Measurements from ENCODE around the gene CREB5.

The CREB5 gene

DNA sequence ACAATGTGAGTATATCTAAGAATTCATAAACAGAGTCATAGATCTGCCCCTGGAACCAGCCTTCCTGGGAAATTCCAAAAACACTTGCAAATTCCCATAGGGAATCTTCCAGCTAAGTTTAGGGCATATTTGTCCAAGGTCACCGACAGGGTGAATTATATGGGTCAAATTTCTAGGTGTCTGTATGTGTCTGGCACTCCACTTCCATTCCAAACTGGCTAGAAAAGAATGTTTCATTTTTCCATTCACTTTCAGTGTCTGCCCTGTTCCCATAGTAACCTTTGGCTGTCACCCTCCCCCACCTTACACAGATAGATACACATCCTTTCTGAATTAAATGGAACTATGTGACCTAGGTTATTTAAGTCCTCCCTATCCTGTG is 230.9 kb downstream of the CREB5 start:
- no peak for DNase-seq (ENCODE audit: low read depth in 2 of 2)

DNA sequence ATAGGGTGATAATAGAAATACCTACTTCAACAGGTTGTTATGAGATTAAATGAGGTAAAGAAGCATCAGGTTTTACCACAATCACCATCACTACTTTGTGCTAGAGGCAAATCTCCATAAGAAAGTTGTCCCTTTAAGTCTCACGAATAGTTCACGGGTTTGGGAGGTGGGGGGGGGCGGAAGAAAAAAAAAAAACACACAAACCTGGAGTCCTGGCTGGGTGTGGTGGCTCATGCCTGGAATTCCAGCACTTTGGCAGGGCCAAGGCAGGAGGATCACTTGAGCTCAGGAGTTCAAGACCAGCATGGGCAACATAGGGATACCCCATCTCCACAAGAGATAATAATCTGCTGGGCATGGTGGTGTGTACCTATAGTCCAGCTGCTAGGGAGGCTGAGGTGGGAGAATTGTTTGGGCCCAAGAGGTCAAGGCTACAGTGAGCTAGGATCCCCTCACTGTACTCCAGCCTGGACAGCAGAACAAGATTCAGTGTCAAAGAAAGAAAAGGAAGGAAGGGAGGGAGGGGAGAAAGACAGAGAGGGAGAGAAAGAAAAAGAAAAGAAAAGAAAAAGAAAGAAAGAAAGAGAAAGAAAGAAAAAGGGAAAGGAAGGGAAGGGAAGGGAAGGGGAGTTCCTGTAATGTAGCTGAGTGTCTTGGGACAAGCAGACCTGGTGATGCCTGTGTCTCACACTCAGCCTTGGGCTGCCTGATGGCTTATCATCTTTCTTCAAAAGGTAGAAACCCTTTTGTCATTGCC is 231.4 kb downstream of the CREB5 start:
- no peak for DNase-seq (ENCODE audit: low read depth in 2 of 2)

DNA sequence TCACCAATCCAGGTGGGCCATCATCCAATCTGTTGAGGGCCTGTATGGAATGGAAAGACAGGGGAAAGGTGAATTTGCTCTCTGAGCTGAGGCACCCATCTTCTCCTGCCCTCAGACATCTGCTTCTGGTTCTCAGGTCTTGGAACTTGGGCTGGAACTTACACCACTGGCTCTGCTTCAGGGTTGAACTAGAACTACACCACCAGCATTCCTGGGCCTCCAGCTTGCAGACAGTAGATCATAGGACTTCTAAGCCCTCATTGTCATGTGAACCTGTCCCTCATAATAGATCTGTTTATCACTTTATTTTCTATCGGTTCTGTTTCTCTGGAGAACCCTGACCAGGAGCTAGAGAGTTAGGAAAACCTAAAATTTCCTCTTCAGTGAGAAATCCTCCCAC is 233.5 kb downstream of the CREB5 start:
- no peak for DNase-seq (ENCODE audit: low read depth in 2 of 2)

DNA sequence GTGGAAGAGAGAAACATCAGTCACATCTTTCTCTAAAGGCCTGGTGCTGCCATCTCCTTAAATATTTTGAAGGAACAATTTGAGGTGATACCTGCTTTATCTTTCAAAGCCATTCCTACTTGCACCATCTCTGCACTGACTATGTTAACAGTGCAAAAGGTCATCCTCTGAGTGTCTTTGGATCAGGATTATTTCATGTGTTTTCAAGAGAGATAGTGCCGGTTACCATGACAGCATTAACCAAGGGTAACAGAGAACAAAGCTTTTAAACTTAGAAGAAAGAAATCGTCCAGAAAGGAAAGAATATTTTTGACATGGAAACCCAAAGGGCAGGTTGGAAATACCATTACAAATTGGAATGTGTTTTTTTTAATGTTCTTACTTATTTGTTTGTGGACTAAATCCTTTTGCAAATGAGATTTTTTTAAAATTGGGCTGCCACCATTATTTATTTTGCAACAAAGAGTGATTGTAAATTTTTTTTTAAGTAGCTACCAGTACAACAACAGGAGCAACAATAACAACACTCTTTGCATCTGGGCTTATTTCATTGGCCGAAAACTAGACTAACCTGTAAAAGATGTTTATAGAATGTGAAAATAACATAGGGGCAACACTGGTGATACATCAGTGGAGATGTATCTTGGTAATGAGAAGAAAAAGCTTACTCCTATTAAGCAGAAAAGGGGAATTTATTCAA is 234.2 kb downstream of the CREB5 start:
- no peak for DNase-seq (ENCODE audit: low read depth in 2 of 2)

DNA sequence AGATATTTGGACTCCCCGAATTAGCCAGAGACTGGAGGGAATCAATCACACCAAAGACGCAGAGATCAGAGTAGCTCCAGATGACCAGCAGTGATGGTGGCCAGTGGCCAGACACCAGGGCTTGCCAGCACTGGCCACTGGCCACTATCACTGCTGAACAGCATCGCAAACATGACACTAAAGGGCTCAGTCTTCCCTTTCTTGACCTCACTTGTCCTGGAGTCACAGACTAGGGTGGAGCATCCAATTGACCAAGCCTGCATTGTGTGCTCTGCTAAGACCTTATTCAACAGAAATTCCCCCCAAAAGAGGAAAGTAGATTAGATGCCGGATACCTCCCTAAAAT is 234.7 kb downstream of the CREB5 start:
- DNase-seq (ENCODE audit: low read depth in 2 of 2): no peak

DNA sequence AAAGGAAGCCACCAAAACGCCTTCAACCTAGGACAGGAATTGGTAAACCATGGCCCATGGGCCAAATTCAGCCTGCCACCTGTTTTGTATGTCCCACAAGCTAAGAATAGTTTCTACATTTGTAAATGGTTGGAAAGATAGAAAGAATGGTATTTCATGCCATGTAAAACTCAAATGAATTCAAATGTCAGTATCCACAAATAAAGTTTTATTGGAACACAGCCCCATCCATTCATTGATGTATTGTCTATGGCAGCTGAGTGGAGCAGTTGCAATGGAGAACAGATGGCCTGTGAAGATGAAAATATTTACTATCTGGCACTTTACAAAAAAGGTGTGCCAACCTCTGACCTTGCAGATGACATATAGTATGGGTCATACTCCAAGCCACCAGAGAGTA is 236.9 kb downstream of the CREB5 start:
- DNase-seq (ENCODE audit: low read depth in 2 of 2): no peak

DNA sequence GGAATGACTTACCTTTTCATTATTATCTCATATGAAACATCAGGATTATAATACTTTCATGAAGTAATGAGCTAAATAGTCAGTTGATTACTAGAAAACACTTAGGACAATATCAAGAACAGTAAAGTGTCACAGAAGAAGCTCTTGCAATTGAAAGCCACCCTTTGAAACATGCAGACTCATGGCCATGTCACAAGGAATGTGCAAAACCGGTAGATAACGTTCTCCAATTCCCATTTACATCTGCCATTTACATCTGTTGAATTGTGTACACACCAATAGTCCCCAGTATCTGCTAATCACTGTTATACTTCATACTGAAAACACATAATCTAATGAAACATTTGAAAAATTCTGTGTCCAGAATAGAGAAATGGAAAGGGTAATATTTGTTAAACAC is 237.5 kb downstream of the CREB5 start:
- no peak for DNase-seq (ENCODE audit: low read depth in 2 of 2)

DNA sequence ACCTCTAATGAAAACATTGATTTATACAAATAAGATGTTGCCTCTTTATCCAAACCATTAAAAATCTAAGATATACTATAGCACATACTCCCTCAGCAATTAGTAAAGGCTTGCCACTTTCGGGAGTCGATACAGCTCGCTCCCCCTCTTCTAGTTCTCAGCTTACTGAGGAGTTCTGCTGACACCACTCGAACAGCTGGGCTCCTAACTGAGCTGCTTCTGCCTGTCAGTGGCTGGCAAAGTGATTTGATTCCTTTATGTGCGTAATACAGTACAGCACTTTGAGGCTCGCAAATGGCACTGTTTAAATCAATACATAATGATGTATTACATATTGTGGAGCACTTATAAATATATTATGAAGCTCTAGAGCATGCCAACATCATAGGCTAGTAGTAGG is 241.8 kb downstream of the CREB5 start:
- DNase-seq (ENCODE audit: low read depth in 2 of 2): no peak

DNA sequence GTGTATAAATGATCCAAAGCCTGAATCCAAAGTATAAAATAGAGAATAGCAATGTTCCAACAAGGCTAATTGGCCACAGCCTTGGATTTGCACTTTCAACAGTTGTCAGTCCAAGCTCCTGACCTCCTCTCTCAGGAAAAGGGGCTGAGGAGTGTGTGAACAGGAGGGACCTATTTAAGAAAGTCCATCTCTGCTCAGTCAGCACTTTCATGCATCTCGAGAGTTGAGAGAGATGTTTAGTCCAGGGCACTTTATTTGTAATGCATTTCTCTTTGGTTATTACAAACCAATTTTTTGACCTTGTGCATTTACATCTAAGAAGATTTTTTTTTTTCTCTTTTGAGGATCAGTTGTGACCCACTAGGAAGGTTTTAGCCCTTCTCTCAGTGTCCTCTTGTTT is 244.2 kb downstream of the CREB5 start:
- DNase-seq (ENCODE audit: low read depth in 2 of 2): no peak

DNA sequence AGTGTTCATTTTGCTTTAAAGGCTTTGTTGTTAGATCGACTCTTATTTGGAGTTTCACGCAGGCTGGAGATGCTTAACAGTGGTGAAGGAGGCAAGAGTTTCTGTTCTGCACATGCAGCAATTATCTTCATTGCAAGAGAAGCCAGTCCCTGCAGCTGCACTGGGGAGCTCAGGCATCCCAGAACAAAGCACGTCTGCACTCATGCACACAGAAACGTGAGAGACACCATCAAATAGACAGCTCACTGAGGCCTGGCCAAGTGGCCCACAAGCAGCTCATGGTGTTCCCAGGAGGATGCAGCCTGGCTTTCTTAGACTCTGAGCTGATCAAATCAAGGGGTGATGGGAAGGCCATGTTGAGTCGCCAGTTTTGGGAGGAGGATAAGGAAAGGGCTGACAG is 246.1 kb downstream of the CREB5 start:
- no peak for DNase-seq (ENCODE audit: low read depth in 2 of 2)

DNA sequence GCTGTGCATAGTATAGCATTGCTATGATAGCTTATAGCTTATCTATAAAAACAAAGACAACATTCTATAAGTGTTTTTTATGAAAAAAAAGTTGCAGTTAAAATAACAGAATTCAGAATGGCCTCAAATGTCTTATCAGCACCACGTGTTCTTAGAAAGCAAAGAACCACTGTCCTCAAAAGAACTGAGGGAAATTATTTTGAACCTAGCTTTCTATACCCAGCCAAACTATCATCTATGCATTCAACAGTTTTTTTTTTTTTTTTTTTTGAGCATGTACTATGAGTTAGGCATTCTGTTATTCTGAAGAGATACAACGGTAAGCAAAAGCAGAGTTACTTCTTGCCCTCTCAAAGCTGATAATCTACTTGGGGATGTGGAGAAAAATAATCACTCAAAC is 247.8 kb downstream of the CREB5 start:
- no peak for DNase-seq (ENCODE audit: low read depth in 2 of 2)

DNA sequence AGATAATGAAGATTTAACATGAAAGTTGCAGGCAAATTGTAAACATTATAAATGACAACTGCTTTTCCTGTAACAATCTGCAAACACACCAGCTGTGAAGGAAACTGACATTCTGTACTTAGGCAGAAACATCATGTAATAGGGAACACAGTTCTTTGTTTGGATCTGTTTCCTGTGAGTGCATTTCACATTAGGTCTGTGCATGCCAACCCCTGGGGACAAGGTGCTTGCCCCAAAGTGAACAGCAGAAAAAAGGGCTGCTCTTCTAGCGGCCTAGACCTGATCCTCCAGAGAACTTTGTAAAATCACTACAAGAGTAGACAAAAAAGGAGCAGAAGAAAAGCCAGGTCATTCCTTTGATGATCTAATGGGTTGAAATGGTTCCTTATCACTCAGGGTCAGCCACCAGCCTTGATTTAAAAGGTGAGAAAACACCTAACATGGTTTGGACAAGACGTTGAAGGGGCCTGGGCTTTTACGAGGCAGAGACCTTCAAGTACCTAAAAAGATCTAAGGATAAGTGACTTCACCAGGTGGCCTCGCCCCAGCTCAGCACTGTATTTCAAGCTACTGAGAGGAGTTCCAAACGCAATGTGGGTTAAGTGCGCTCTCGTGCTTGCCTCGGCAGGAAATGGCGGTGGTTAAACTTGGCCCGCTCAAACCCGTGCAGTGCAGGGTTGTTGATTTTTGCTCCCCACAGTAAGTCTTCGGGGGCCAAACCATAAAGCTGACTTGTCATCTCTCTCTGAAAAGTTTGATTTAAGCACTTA is 249.7 kb downstream of the CREB5 start:
- DNase-seq (ENCODE audit: low read depth in 2 of 2): no peak

DNA sequence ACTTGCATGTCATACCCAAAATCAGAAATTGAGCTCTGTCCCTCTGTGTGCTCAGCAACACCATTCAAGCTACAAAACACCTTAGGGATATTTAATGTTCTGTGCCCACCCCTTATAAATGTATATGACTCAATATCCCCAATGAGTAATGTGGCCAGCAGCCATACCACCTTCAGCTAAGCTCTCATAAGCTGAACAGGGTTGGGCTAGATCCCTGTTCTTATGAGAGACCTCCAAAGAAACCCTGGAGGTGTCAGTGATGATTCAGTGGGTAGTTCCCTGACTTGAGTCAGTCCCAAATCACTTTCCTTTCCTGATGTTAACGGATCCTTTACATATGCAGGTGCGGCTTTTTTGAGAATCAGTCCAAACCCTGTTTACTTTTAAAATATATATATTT is 253.8 kb downstream of the CREB5 start:
- DNase-seq (ENCODE audit: low read depth in 2 of 2): no peak

DNA sequence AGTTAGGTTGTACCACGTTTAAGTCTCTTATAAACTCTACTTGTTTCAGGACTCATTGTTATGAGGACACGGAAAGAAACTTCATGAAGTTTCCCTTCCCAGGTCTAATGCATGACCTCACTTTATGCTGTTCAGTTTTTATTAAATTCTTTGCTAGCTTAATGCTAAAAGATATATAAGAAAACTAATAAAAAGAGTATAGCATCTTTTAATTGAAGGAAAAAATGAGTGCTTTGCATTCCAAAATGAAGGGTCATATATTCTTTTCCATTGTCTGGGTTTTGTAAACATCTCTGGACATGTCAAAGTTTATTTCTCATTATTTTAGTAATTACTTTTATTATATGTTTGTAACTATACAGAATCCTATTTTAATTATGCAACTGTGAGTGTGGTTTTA is 255.8 kb downstream of the CREB5 start:
- no peak for DNase-seq (ENCODE audit: low read depth in 2 of 2)

DNA sequence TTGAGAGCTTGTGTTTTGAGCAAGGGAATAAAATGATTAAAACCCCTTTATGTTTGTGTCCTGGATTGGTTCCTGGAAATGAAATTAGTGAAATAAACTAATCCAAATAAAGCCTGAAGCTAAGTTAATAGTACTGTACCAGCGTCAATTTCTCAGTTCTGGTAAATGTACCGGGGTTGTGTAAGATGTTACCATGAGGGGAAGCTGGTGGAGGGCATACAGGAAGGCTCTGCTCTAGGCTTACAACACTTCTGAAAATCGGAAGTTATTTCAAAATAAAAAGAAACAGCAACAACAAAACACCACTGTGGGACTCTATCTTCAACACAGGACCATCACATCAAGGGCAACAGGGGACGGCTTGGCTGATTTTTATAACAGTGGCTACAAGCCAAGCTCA is 257.0 kb downstream of the CREB5 start:
- DNase-seq (ENCODE audit: low read depth in 2 of 2): no peak

DNA sequence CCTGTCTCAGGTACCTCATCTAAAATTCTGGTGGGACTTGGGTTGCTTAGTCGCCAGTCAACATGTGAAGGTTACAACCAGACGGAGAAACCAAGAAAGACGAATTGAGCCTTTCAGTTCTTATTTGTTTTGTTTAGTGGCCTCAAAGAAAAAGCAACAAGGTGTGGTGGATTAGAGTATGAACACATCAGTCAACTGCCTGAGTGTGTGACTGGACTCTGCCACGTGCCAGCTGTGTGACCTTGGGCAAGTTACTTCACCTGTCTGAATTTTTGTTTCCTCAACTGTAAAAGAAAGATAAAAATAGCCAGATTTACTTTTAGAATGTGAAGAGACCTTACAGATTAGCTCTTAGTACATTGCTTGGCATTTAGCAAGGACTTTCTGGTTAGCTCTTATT is 259.2 kb downstream of the CREB5 start:
- DNase-seq (ENCODE audit: low read depth in 2 of 2): no peak

DNA sequence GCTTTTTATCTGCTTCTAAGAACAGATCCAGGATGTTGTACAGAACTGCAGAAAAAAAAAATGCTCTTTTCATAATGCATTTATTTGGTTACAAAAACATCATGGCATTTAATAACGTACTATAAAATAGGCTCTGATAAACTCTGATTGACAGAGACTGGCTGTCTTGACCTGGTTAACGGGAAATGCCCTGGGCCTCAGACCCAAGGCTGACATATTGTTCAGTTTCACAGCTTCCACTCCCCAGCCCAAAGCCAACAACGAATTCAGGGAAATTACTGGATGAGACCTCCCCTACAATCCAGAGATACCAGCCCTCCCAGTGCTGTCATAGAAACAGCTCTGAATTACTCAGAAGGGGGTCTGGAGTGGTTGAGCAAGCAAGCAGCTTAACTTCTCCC is 260.1 kb downstream of the CREB5 start:
- DNase-seq (ENCODE audit: low read depth in 2 of 2): no peak

DNA sequence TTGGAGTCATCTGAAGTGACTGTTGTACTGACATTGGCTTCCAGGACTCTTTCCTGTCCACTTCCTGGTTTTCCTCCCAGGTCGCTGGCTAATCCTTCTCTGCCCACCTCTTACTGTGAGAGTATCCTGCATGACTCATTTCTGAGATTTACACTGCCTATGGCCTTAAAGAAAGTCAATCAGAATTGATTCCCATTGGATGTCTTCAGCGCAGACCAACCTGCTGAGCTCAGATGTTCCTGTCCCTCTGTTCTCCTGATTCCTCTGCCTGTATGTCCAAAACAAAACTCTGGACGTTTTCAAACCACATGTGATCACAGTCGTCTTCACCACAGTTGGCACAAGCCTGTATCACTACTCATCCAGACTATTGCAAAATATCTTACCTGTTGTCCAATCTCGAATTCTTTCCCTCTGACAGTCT is 262.1 kb downstream of the CREB5 start:
- DNase-seq (ENCODE audit: low read depth in 2 of 2): no peak

DNA sequence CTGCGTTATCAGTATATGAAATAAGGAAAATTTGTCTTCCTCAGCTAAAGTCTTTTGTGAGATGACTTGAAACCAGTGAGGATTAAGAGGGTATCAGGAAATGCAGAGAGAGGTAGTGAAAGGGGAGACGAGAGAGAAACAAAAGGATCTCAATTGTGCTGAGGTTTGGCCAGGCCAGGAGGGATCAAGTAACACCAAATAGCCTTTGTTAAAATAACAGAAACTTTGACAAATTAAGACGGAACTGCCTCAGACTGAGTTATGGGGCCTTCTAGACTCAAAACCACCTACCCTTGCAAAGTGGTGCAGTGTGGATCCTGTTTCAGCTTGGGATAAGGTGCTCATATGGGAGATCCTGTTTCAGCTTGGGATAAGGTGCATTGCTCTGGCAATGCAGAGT is 263.1 kb downstream of the CREB5 start:
- DNase-seq (ENCODE audit: low read depth in 2 of 2): no peak

DNA sequence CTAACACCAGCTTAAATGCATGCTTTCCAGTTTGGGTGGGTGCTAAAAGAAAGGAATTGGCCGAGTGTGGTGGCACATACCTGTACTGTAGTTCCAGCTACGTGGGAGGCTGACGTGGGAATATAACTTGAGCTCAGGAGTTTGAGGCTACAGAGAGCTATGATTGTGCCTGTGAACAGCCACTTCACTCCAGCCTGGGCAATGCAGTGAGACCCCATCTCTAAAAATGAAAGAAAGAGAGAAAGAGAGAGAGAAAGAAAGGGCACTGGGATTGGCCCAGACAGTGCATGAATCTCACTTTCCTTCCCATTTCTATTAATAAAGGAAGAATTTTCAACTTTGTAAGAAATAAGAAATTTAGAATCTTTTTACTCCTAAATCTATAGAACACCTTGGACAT is 265.4 kb downstream of the CREB5 start:
- no peak for DNase-seq (ENCODE audit: low read depth in 2 of 2)

DNA sequence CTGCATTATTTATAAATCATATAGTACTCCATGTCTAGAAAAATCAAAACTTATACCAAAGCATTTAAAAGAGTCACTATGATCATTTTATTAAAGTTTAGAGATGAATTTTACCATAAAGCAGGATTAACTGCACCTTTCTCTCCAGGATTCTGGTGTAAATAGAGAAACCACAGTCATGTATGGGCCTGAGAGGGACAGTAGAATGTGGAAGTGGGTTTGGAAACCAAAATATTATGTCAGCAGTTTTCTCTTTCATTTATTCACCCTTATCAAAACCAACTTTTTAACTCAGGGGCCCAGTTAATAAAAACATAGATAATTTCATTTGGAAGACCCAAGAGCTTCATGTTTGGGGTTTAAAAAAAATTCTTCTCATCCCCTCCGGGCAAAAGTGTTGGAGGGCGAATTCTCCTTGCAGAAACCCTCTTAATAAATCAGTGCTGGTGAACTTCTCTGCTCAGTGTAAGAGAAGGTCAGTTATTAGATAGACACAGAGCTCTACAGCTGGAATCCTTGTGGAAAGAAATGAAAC is 266.2 kb downstream of the CREB5 start:
- no peak for DNase-seq (ENCODE audit: low read depth in 2 of 2)

DNA sequence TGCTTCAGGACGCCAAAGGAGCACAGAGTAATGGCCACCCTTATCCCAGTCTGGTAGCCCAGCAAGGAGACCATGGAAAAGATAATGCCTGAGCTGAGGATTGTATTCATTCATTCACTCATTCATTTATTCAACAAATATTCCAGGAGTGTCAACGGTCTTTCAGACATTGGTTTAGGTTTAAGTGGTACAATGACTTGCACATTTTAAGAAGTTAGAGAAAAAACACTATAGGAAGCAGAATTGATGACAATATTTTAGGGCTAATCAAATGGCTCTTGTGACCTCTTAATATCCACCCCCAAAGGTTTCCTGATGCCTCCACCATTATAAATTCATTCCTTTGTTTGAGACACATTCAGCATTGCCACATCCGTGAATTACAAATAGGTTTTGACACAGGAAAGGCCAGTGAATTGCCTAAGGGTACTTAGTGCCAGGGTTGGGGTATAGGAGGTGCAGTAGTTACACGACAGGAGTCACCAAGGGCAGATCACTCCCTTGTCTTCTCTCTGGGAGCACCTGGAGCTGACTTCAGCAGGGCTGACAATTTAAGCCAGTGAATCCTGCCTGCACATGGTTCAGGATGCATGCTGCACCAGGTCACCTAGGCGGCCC is 269.5 kb downstream of the CREB5 start:
- no peak for DNase-seq (ENCODE audit: low read depth in 2 of 2)

Data from stimulated activated CD8-positive, alpha-beta memory T cell treated with anti-CD3 and anti-CD28 coated beads, Interleukin-7, amount 100 ng/mL, for 1 hour (primary cell).